ENCODE data around the gene MB.

The MB gene

DNA sequence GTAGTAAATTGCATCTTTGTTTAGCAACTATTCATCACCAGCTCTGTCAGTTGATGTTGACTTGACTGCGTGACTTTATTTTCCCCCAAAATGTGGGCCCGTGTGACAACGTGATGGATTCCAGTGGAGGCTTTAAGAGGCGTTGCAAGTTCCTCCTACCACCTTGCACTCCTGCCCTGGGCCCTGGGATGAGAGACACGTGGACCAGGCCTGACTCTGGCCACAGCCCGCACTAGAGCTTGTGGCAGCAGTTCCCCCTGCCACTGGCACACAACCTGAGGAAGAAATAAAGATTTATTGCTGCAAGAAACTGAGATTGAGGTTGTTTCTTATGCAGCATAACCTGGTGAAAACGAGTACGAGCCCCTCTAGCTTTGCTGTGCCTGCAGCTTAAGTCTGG is 44.6 kb downstream of the MB start:
- DNase-seq (ENCODE audit: low read depth) = no peak

GRCh38 chr22:35570686-35571194 is 46.4 kb downstream of the MB start:
- DNase-seq (ENCODE audit: low read depth) = no peak

DNA sequence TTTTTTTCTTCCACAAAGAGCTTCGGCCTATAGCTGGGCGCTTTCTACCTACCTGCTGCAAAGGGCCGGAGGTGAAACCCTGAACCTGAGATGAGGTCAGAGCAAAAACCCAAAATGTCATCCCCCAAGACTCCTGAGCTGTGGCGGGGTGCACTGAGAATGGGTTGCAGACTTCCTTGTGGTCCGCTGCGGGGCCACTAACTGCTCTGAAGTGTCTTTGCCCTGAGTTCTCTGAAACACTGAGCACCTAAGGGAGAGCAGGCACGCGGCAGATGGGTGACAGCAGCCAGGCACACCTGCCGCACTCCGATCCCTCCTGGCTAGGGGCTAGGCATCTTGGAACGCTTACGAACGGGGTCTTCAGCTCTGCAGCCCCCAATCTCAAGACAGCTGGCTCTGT is 47.2 kb downstream of the MB start:
- DNase-seq (ENCODE audit: low read depth) = no peak

DNA sequence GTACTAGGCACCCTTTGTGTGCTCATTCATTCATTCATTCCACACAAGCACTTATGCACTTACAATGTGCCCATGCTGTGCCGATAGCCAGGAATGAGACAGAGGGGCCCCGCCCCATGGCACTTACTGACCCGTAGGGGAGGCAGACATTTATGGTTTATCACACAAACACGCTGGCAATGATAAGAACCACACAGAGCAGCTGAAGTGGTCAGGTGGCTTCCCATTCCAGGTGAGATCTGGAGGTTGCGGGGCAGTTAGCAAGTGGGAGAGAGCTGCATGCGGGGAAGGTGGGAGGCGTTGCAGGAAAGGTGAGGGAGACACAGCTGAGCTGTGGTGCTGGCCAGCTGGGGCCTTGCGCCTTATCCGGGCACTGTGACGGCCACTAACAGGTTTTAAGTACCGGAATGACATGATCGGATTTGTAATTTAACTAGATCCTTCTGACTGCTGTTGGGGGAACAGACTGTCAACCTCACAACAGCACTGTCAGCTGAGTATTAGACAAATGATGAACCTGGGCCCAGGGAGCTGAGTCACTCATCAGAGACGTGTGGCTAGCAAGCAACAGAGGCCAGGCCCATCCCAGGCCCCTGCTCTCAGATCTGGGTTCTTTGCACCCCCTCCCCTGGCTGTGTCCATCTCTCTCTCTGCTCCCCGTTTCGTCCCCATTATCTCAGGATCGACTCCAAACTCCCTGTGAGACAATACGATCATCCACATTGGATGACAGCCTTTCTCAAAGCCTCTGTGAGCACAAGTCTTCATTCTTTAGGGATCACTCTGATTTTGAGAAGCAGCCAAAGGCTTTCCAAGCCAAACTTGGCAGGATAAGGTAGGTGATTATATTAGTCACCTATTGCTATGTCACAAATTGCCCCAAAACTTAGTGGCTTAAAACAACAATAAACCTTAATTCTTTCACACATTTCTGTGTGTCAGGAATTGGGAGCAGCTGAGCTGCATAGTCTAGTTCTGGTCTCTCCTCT is 48.1 kb downstream of the MB start:
- DNase-seq (ENCODE audit: low read depth) = no peak

- no peak for DNase-seq (ENCODE audit: low read depth)
These were observed 49.6 kb downstream of the MB start for GRCh38 chr22:35567351-35568141.

GRCh38 chr22:35564975-35565867 is 51.9 kb downstream of the MB start:
- DNase-seq (ENCODE audit: low read depth) = no peak

GRCh38 chr22:35563211-35563610 is 53.9 kb downstream of the MB start:
- DNase-seq (ENCODE audit: low read depth) = no peak

DNA sequence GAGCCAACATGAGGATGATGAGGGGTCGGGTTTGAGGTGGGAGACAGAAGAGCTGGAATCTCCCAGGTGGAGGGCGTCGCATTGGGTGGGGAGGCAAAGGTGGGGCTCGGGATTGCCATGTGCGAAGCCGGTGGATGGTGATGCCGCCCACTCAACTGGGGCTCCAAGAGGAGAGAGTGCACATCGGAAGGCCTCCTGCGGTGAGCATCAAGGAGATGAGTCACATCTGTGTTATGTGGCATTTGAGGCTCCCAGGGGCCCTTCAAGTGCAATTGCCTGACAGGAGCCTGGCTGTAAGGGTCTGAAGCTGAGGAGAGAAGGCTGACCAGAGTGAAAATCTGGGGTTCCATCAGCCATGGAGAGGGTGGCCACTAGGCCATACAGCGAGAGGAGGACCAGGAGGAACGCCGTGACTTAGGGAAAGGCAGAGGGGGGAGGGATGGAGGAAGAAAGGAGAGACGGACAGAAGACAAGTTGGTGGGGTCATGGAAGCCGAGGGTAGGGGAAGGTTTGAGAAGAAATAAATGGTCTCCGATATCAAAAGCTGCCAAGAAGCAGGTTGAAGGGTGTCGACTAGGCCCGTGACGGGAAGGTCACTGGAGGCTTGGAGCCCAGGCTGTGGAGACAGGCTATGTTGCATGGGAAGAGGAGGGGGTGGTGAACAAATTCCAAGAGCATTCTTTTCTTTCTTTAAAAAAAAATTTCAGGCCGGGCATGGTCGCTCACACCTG is 55.2 kb downstream of the MB start:
- no peak for DNase-seq (ENCODE audit: low read depth)

DNA sequence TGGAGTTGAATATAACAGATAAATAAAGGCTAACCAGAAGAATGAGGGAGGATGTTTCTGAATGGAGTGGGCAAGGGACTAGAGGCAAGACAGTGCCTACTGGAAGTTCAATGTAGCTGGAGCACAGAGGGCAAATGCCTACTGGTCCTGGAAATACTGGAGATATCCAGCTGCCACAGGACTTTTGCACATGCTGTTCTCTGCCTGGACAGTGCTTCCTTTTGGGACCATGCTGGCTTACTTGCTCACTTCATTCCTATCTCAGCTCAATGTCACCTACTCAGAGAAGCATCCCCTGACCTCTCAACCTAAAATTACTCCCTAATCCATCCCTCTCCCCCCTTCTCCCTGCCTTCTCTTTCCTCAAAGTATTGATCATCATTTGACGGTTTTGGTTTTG is 56.3 kb downstream of the MB start:
- no peak for DNase-seq (ENCODE audit: low read depth)

DNA sequence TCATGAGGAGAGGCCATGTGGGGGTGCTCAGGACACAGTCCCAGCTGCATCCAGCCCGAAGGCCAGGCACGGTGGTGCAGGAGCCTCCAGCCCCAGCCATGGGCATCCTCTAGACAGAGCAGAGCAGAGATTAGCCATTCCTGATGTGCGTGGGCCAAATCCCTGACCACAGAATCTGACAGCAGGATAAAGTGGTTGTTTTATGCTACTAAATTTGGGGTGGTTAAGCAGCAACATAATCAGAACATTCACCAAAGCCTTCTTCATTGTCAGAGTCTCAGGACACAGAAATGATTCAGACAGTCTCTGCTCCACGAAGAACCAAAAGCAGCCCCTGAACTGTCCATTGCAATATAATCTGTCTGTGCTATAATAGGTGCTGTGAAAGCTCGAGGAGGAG is 56.8 kb downstream of the MB start:
- no peak for DNase-seq (ENCODE audit: low read depth)

DNA sequence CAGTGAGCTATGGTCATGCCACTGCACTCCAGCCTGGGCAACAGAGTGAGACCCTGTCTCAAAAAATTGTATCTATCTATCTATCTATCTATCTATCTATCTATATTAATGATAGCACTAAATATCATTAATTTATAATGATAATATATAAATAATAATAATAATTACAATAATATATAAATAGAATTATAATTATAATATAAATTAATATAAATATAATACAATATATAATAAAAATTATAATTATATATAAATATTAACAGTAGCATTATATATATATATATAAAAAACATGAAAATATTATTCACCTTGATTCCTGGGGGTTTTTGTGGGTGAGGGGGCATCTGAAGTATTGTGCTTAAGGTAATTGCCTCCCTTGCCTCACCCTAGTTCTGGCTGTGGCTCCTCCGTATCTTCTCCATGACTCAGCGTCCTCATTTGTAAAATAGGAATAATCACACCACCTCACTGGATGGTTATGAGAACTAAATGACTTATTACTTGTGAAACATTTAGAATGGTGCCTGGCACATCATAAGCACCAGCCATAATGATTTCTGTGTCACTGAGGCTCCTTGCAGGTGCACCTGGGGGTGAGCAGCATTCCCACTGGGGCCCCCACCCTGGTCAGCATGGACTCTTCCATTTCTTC is 57.6 kb downstream of the MB start:
- DNase-seq (ENCODE audit: low read depth) = no peak

DNA sequence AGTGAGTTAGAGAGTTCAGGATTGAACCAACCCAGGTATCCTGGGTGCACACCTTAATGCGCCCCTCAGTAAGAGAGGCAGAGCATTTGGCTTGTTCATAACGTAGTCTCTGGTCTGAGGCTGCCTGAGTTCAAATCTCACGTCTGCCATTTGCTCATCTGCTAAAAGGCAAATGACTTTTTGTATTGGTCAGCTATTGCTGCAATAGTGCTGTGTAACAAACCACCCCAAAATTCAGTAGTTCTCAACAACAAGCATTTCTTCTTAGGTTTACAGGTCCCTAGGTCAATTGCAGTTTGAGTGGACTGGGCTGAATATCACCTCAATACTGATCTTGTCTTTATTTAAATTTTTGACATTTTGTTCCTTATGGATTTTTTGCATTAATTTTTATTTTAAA is 58.4 kb downstream of the MB start:
- DNase-seq (ENCODE audit: low read depth) = no peak

- DNase-seq (ENCODE audit: low read depth) = no peak
These were observed 59.1 kb downstream of the MB start for GRCh38 chr22:35558031-35558430.

All from stimulated activated CD8-positive, alpha-beta memory T cell treated with anti-CD3 and anti-CD28 coated beads, Interleukin-12 subunit alpha, Interleukin-12 subunit beta, amount 100 ng/mL, for 1 hour (primary cell).